ENCODE results near the gene CSK.

DNA sequence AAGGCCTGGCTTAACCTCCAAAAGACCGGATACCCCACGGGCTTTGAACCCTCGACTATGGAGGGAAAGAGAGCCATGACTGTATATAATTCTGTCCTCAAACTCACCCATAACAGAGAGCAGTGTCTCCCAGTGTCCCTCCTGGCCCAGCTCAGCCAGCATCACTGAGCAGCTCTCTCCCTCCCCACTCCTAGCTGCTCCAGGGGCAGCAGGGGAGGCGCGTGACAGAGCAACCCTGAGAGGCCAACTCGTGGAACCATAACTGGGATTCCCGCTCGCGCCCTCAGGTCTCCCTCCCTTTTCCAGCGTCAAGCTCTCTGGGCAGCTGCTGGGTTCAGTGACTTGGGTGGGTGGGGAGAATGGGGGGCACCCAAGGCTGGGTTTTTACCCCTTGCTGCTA lies 44.0 kb downstream of the CSK start:
- TF ChIP-seq, protein P1, sequence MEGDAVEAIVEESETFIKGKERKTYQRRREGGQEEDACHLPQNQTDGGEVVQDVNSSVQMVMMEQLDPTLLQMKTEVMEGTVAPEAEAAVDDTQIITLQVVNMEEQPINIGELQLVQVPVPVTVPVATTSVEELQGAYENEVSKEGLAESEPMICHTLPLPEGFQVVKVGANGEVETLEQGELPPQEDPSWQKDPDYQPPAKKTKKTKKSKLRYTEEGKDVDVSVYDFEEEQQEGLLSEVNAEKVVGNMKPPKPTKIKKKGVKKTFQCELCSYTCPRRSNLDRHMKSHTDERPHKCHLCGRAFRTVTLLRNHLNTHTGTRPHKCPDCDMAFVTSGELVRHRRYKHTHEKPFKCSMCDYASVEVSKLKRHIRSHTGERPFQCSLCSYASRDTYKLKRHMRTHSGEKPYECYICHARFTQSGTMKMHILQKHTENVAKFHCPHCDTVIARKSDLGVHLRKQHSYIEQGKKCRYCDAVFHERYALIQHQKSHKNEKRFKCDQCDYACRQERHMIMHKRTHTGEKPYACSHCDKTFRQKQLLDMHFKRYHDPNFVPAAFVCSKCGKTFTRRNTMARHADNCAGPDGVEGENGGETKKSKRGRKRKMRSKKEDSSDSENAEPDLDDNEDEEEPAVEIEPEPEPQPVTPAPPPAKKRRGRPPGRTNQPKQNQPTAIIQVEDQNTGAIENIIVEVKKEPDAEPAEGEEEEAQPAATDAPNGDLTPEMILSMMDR (IDR thresholded peaks at IDR 0.05; ENCODE audit: low read length): no peak
- TF ChIP-seq EZH2 (optimal IDR thresholded peaks at IDR 0.05; ENCODE audit: low read depth, low read length) (no peak), EZH2phosphoT487 (IDR thresholded peaks at IDR 0.05; ENCODE audit: low read length) (no peak)
